Fibroblast of lung (primary cell): ENCODE data around the gene PSD4.

Source experiments
- CTCF ChIP-seq, 2 donors: IDR thresholded peaks in 1 of 2; conservative IDR thresholded peaks in 1 of 2; 1 replicate in 1 of 2; 2 replicates in 1 of 2; pipeline ENCODE4 v1.5.1; 2011 to 2012; ENCODE audit warnings: low read length in 2 of 2, control low read depth in 1 of 2, inconsistent platforms in 1 of 2, low read depth in 1 of 2, mild to moderate bottlenecking in 1 of 2
- EZH2 ChIP-seq: IDR thresholded peaks from 2 replicates; pipeline ENCODE4 v1.5.1; 2012; ENCODE audit warnings: low read length, control low read depth, mild to moderate bottlenecking; ENCODE audit errors: missing control alignments

- TF ChIP-seq CTCF (conservative IDR thresholded peaks at IDR 0.05 in 1 of 2, IDR thresholded peaks at IDR 0.05 in 1 of 2; ENCODE audit: low read depth in 1 of 2, low read length in 2 of 2) (no peak), EZH2 (no peak)
Observed at GRCh38 chr2:113169586-113169985, 4.2 kb upstream of the PSD4 start.
